ENCODE results near the gene ZNF407. TPM values are rescaled to one million over a fixed set of nuclear protein-coding genes. Genes with fewer than 3 reads are reported as not detected.
A peak's percentile ranks its signal among the peaks of the same experiment; 100 is the strongest.

The ZNF407 gene
- total RNA-seq, 1 experiment from 2014 or later = 15.2 TPM

GRCh38 chr18:74905247-74905646 is 307.6 kb downstream of the ZNF407 start:
- Histone ChIP-seq H3K36me3 (no peaks in the 10 kb centered on the region), H3K9me3 (replicated peaks) (no peaks in the 10 kb centered on the region), H3K27ac (no peak overlapping the region), H3K4me3 (no peak overlapping the region), H3K4me1 (replicated peaks) (no peaks in the 10 kb centered on the region; the same call in 1 of the 2 replicates), H3K27me3 (replicated peaks) (no peaks in the 10 kb centered on the region)
- DNase-seq (ENCODE audit: low read depth in 1 of 2, low spot score in 2 of 2) = no peak

- no peaks in the 10 kb centered on the region; the same call in 1 of the 2 replicates for H3K4me1 ChIP-seq (replicated peaks)
- no peak for DNase-seq (ENCODE audit: low read depth in 1 of 2, low spot score in 2 of 2)
These were observed 308.5 kb downstream of the ZNF407 start for GRCh38 chr18:74906184-74906583.

DNA sequence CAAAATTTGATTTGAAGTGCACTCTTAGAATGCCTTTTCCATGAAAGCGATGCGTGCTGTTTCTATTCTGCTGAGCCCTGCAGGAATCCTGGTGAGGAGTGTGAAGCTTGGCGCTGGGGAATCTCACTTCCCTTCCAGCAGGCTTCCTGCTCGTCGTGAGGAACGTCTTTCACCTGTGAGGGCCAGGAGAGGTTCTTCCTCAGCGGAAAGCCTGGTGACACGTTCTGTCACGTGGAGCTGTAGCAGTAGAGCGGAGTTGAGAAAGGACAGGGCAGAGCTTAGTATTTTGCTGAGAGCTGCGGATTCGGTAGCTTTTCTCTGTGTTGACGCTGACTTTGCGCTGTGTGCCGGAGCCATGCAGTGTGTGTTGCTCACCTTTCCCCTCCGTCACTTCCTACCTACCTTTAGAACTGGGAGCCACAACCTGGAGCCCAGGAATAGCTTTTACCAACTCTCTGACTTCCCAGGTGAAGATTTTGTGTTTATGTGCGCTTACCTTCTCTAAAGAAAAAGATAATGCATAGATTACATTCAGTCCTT is 316.5 kb downstream of the ZNF407 start:
- H3K27ac ChIP-seq = no peak overlapping the region
- no peaks in the 10 kb centered on the region for H3K36me3 ChIP-seq
- no peak overlapping the region for H3K4me3 ChIP-seq
- H3K27me3 ChIP-seq (replicated peaks) = no peaks in the 10 kb centered on the region
- no peaks in the 10 kb centered on the region for H3K4me1 ChIP-seq (replicated peaks)
- no peaks in the 10 kb centered on the region for H3K9me3 ChIP-seq (replicated peaks)
- DNase-seq (ENCODE audit: low read depth in 1 of 2, low spot score in 2 of 2) = no peak

More at GRCh38 chr18:74906184-74906583, 308.5 kb downstream of the ZNF407 start:
- Histone ChIP-seq H3K36me3 (no peaks in the 10 kb centered on the region), H3K9me3 (replicated peaks) (no peaks in the 10 kb centered on the region), H3K4me3 (no peak overlapping the region), H3K27ac (no peak overlapping the region), H3K27me3 (replicated peaks) (no peaks in the 10 kb centered on the region)

- H3K27ac ChIP-seq = no peak overlapping the region
- no peak for DNase-seq (ENCODE audit: low read depth in 1 of 2, low spot score in 2 of 2)
- H3K4me3 ChIP-seq = no peak overlapping the region
- no peaks in the 10 kb centered on the region for H3K36me3 ChIP-seq
- H3K9me3 ChIP-seq (replicated peaks) = no peaks in the 10 kb centered on the region
- no peaks in the 10 kb centered on the region for H3K4me1 ChIP-seq (replicated peaks)
- no peaks in the 10 kb centered on the region for H3K27me3 ChIP-seq (replicated peaks)
These were observed 317.0 kb downstream of the ZNF407 start for GRCh38 chr18:74914648-74915047.

DNA sequence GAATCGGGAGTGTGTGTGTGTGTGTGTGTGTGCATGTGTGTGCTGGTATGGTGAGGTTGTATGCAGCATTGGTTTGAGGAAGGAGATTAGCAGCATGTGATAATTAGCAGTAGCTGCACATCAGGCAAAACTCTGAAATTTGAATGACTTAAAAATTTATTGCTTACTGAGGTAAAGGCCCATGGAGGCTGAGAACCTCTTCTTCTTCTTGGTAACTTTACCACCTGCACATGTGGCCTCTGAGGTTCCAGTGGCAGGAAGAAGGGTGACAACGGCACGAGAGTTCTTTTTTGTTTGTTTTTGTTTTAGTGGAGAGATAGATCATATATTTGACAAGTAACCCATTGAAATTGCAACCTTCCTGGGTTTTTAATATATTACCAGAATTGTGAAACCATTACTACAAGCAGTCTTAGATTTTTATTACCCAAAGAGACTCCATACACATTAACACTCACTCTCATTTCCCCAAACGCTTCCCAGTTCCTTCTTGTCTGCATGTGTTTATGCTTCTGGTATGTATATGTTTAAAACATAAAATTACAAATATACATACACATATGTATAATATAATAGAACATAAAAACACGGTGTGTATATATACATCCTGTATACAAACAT is 319.2 kb downstream of the ZNF407 start:
- H3K36me3 ChIP-seq = 0 out of 2 replicates have a peak, but pooled peaks cover 5% of the 10 kb centered on the region
- DNase-seq (ENCODE audit: low read depth in 1 of 2, low spot score in 2 of 2) = no peak
- H3K4me1 ChIP-seq (replicated peaks) = no peaks in the 10 kb centered on the region
- no peaks in the 10 kb centered on the region for H3K27me3 ChIP-seq (replicated peaks)
- no peak overlapping the region for H3K27ac ChIP-seq
- no peaks in the 10 kb centered on the region for H3K9me3 ChIP-seq (replicated peaks)
- H3K4me3 ChIP-seq = no peak overlapping the region

GRCh38 chr18:74918276-74918790 is 320.7 kb downstream of the ZNF407 start:
- Histone ChIP-seq H3K27ac (no peak overlapping the region), H3K27me3 (replicated peaks) (no peaks in the 10 kb centered on the region), H3K4me1 (replicated peaks) (no peaks in the 10 kb centered on the region), H3K4me3 (no peak overlapping the region), H3K36me3 (0 out of 2 replicates have a peak, but pooled peaks cover 5% of the 10 kb centered on the region), H3K9me3 (replicated peaks) (no peaks in the 10 kb centered on the region)
- no peak for DNase-seq (ENCODE audit: low read depth in 1 of 2, low spot score in 2 of 2)

DNA sequence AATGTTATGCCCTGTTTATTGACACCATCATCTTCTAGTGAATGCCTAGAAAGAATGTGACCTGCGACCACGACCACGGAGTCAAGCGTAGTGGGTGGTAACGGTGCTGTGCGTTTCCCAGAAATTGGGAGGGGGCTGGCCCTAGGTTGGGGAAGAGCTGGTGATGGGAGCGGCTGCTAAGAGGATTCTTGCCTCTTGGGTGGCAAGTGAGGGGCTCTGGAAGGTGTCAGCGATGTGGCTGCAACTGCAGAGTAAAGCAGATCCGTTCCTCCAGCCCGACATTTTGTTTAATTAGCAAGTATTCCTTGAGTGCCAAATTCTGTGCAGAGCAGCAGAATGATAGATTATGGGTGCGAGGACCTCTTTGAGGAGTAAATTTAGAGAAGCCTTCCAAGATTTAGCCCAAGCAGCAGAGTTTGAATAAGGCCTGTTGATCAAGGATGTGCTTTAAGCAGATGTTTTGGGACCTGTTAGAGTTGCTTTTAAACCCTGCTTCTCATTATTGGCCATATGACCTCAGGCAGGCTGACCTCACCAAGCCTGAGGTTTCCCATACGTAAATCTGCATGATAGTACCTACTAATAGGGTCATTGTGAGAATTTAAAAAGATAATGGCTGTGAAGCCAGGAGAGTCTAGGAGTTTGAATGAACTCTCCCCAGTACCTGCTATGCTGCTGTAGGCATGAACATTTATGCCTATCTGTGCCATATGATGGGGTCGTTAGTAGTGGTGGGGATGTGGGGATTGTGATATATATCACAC is 323.6 kb downstream of the ZNF407 start:
- DNase-seq (ENCODE audit: low read depth in 1 of 2, low spot score in 2 of 2) = no peak

GRCh38 chr18:74926051-74926450 is 328.4 kb downstream of the ZNF407 start:
- DNase-seq (ENCODE audit: low read depth in 1 of 2, low spot score in 2 of 2) = no peak
- Histone ChIP-seq H3K9me3 (replicated peaks) (no peaks in the 10 kb centered on the region), H3K4me1 (replicated peaks) (no peaks in the 10 kb centered on the region), H3K4me3 (no peak overlapping the region), H3K27ac (no peak overlapping the region), H3K27me3 (replicated peaks) (no peaks in the 10 kb centered on the region), H3K36me3 (0 out of 2 replicates have a peak, but pooled peaks cover 5% of the 10 kb centered on the region)

More for the DNA sequence above, 323.6 kb downstream of the ZNF407 start:
- no peak overlapping the region for H3K4me3 ChIP-seq
- no peak overlapping the region for H3K27ac ChIP-seq
- H3K4me1 ChIP-seq (replicated peaks) = no peaks in the 10 kb centered on the region
- H3K9me3 ChIP-seq (replicated peaks) = no peaks in the 10 kb centered on the region
- H3K36me3 ChIP-seq = 0 out of 2 replicates have a peak, but pooled peaks cover 5% of the 10 kb centered on the region
- no peaks in the 10 kb centered on the region for H3K27me3 ChIP-seq (replicated peaks)

- Histone ChIP-seq H3K27me3 (replicated peaks) (no peaks in the 10 kb centered on the region), H3K27ac (no peak overlapping the region), H3K36me3 (no peaks in the 10 kb centered on the region), H3K4me3 (no peak overlapping the region), H3K9me3 (replicated peaks) (no peaks in the 10 kb centered on the region), H3K4me1 (replicated peaks) (no peaks in the 10 kb centered on the region)
- no peak for DNase-seq (ENCODE audit: low read depth in 1 of 2, low spot score in 2 of 2)
These were observed 330.7 kb downstream of the ZNF407 start for GRCh38 chr18:74928194-74928968.

- Histone ChIP-seq H3K4me3 (no peak overlapping the region), H3K4me1 (replicated peaks) (no peaks in the 10 kb centered on the region), H3K27ac (no peak overlapping the region), H3K36me3 (no peaks in the 10 kb centered on the region), H3K9me3 (replicated peaks) (no peaks in the 10 kb centered on the region), H3K27me3 (replicated peaks) (no peaks in the 10 kb centered on the region)
- no peak for DNase-seq (ENCODE audit: low read depth in 1 of 2, low spot score in 2 of 2)
These were observed 331.4 kb downstream of the ZNF407 start for GRCh38 chr18:74929110-74929509.

GRCh38 chr18:74930616-74931015 is 332.9 kb downstream of the ZNF407 start:
- Histone ChIP-seq H3K4me3 (no peak overlapping the region), H3K27ac (no peak overlapping the region), H3K27me3 (replicated peaks) (no peaks in the 10 kb centered on the region), H3K4me1 (replicated peaks) (peaks cover 7% of the 10 kb centered on the region), H3K9me3 (replicated peaks) (no peaks in the 10 kb centered on the region), H3K36me3 (no peaks in the 10 kb centered on the region)
- no peak for DNase-seq (ENCODE audit: low read depth in 1 of 2, low spot score in 2 of 2)

GRCh38 chr18:74933930-74934329 is 336.3 kb downstream of the ZNF407 start:
- Histone ChIP-seq H3K4me3 (no peak overlapping the region), H3K9me3 (replicated peaks) (no peaks in the 10 kb centered on the region), H3K36me3 (no peaks in the 10 kb centered on the region), H3K27ac (no peak overlapping the region), H3K27me3 (replicated peaks) (no peaks in the 10 kb centered on the region), H3K4me1 (replicated peaks) (peaks cover 8% of the 10 kb centered on the region)
- DNase-seq (ENCODE audit: low read depth in 1 of 2, low spot score in 2 of 2) = no peak

GRCh38 chr18:74935434-74935833 is 337.8 kb downstream of the ZNF407 start:
- Histone ChIP-seq H3K36me3 (no peaks in the 10 kb centered on the region), H3K27ac (no peak overlapping the region), H3K4me3 (no peak overlapping the region), H3K4me1 (replicated peaks) (peaks cover 8% of the 10 kb centered on the region), H3K9me3 (replicated peaks) (no peaks in the 10 kb centered on the region), H3K27me3 (replicated peaks) (no peaks in the 10 kb centered on the region)
- peak in 1 of 2 experiments; percentile 31 for DNase-seq (ENCODE audit: low read depth in 1 of 2, low spot score in 2 of 2)
